ENCODE data around the gene EXOSC5. TPM values are rescaled to one million over a fixed set of nuclear protein-coding genes. Genes with fewer than 3 reads are reported as not detected.

Gene EXOSC5
- total and polyA plus RNA-seq, 2 donors (not counting 1 experiment from before 2014, with no cell fraction given), result 14.1 to 41.4 TPM

DNA sequence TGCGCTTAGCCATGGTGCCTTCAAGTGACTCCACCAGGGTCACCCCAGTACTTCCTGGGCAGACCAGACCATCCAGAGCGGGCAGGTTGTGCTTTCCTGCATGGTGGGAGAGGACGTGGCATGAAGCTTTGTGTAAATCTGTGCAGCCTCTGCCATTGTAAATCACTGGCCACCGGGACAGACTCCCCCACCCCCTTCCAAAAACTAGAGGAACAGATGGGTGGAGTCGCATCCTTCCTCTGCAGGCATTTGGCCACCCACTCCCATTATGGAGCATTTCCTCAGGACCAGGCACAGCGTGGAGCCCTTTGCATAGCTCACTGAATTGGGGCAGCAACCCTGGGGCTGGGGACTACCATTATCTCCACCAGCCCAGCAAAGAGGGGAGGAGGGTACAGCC is 8.6 kb upstream of the EXOSC5 start:
- Histone ChIP-seq H3K27ac (ENCODE audit: low read length in 2 of 2) (no peak overlapping the region), H3K4me1 (ENCODE audit: control insufficient read depth in 2 of 2, insufficient read depth in 2 of 2, low read length in 2 of 2) (peaks cover 6 to 9% of the 10 kb centered on the region in 2 donors), H4K20me1 (ENCODE audit: control insufficient read depth, insufficient read depth, low read length, poor library complexity, severe bottlenecking) (peaks cover 10% of the 10 kb centered on the region), H3K36me3 (replicated peaks in 1 of 2; ENCODE audit: control extremely low read depth in 1 of 2, control insufficient read depth in 1 of 2, extremely low read depth in 1 of 2, insufficient read depth in 2 of 2, low read length in 1 of 2) (peaks cover 0 to 15% of the 10 kb centered on the region in 2 experiments), H2AFZ (ENCODE audit: insufficient read depth, low read depth, low read length, poor library complexity, severe bottlenecking) (no peak overlapping the region), H3K9ac (ENCODE audit: low read length) (no peak overlapping the region), H3K27me3 (replicated peaks in 1 of 4; ENCODE audit: control extremely low read depth in 1 of 4, control insufficient read depth in 3 of 4, insufficient read depth in 4 of 4, low read length in 3 of 4) (no peaks in the 10 kb centered on the region), H3K9me3 (ENCODE audit: control extremely low read depth in 1 of 3, control insufficient read depth in 2 of 3, insufficient read depth in 1 of 3, low read length in 2 of 3) (no peaks in the 10 kb centered on the region), H3K4me2 (replicated peaks; ENCODE audit: low read depth, low read length, poor library complexity, severe bottlenecking) (no peak overlapping the region), H3K4me3 (ENCODE audit: control extremely low read depth in 1 of 5, extremely low read depth in 1 of 5, insufficient read depth in 1 of 5, low read depth in 2 of 5, low read length in 4 of 5) (no peak overlapping the region), H3K79me2 (ENCODE audit: control insufficient read depth, insufficient read depth, low read length) (peaks cover 37% of the 10 kb centered on the region)
- Mint-ChIP-seq H3K4me1 (peaks cover 24% of the 10 kb centered on the region), H3K27ac (no peak overlapping the region), H3K4me3 (no peak overlapping the region), H3K27me3 (no peaks in the 10 kb centered on the region), H3K9me3 (ENCODE audit: insufficient read depth) (no peaks in the 10 kb centered on the region)
- TF ChIP-seq, protein P1, sequence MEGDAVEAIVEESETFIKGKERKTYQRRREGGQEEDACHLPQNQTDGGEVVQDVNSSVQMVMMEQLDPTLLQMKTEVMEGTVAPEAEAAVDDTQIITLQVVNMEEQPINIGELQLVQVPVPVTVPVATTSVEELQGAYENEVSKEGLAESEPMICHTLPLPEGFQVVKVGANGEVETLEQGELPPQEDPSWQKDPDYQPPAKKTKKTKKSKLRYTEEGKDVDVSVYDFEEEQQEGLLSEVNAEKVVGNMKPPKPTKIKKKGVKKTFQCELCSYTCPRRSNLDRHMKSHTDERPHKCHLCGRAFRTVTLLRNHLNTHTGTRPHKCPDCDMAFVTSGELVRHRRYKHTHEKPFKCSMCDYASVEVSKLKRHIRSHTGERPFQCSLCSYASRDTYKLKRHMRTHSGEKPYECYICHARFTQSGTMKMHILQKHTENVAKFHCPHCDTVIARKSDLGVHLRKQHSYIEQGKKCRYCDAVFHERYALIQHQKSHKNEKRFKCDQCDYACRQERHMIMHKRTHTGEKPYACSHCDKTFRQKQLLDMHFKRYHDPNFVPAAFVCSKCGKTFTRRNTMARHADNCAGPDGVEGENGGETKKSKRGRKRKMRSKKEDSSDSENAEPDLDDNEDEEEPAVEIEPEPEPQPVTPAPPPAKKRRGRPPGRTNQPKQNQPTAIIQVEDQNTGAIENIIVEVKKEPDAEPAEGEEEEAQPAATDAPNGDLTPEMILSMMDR (IDR thresholded peaks at IDR 0.05), result no peak
- TF ChIP-seq EZH2 (IDR thresholded peaks at IDR 0.05; ENCODE audit: borderline replicate concordance, insufficient read depth, low read depth, low read length, poor library complexity, severe bottlenecking), result no peak
- DNase-seq (no peak), ATAC-seq (ENCODE audit: low read depth) (no peak)
- intact Hi-C loops (cut with micrococcal nuclease), result no loop called here
- 100% methylated on average over 2 of the region's 6 CpGs for WGBS (ENCODE audit: insufficient coverage)
- POLR2A ChIA-PET, result no interaction called here
- CTCF ChIA-PET, result no interaction called here

- no peaks in the 10 kb centered on the region for H3K27me3 Mint-ChIP-seq
- Histone ChIP-seq H3K79me2 (ENCODE audit: control insufficient read depth, insufficient read depth, low read length) (peaks cover 47% of the 10 kb centered on the region), H3K36me3 (replicated peaks in 1 of 2; ENCODE audit: control extremely low read depth in 1 of 2, control insufficient read depth in 1 of 2, extremely low read depth in 1 of 2, insufficient read depth in 2 of 2, low read length in 1 of 2) (peaks cover 0 to 15% of the 10 kb centered on the region in 2 experiments), H3K27me3 (replicated peaks in 1 of 4; ENCODE audit: control extremely low read depth in 1 of 4, control insufficient read depth in 3 of 4, insufficient read depth in 4 of 4, low read length in 3 of 4) (no peaks in the 10 kb centered on the region), H3K9me3 (ENCODE audit: control extremely low read depth in 1 of 3, control insufficient read depth in 2 of 3, insufficient read depth in 1 of 3, low read length in 2 of 3) (no peaks in the 10 kb centered on the region), H4K20me1 (ENCODE audit: control insufficient read depth, insufficient read depth, low read length, poor library complexity, severe bottlenecking) (peaks cover 10% of the 10 kb centered on the region), H3K4me1 (ENCODE audit: control insufficient read depth in 2 of 2, insufficient read depth in 2 of 2, low read length in 2 of 2) (peaks cover 7% of the 10 kb centered on the region in 2 donors), H3K4me2 (replicated peaks; ENCODE audit: low read depth, low read length, poor library complexity, severe bottlenecking) (no peak overlapping the region), H3K9ac (ENCODE audit: low read length) (no peak overlapping the region), H2AFZ (ENCODE audit: insufficient read depth, low read depth, low read length, poor library complexity, severe bottlenecking) (no peak overlapping the region), H3K27ac (ENCODE audit: low read length in 2 of 2) (no peak overlapping the region), H3K4me3 (ENCODE audit: control extremely low read depth in 1 of 5, extremely low read depth in 1 of 5, insufficient read depth in 1 of 5, low read depth in 2 of 5, low read length in 4 of 5) (no peak overlapping the region)
- intact Hi-C loops (cut with micrococcal nuclease), result no loop called here
- H3K27ac Mint-ChIP-seq, result no peak overlapping the region
- no peaks in the 10 kb centered on the region for H3K9me3 Mint-ChIP-seq (ENCODE audit: insufficient read depth)
- H3K4me3 Mint-ChIP-seq, result no peak overlapping the region
- TF ChIP-seq, protein P1 (IDR thresholded peaks at IDR 0.05), result no peak
- TF ChIP-seq EZH2 (IDR thresholded peaks at IDR 0.05; ENCODE audit: borderline replicate concordance, insufficient read depth, low read depth, low read length, poor library complexity, severe bottlenecking), result no peak
- 90% methylated on average over 9 of the region's 12 CpGs for WGBS (ENCODE audit: insufficient coverage)
- no peak for ATAC-seq (ENCODE audit: low read depth)
- ChIA-PET CTCF (no interaction called here), POLR2A (no interaction called here)
- peaks cover 25% of the 10 kb centered on the region for H3K4me1 Mint-ChIP-seq
- no peak for DNase-seq
Observed at GRCh38 chr19:41403181-41403970, 6.2 kb upstream of the EXOSC5 start.
